OCI-LY3 (cell line): Measurements from ENCODE around the gene RAB27B.

Experiments used
- H2AFZ ChIP-seq: fragments of 200-600, 300-600 bp; shearing (Covaris generic); 2 replicates; pipeline ENCODE4 v1.6.0; 2014; ENCODE audit warnings: antibody characterized with exemption, low read depth, low read length
- H3K27ac ChIP-seq: fragments of 200-600, 300-600 bp; sonication (generic); 2 replicates; pipeline ENCODE4 v1.5.1; 2014; ENCODE audit warnings: mild to moderate bottlenecking, low read length, moderate library complexity, mixed read lengths
- H3K27me3 ChIP-seq: fragments of 200-600, 300-600 bp; sonication (generic); 2 replicates; pipeline ENCODE4 v1.6.1; 2014; ENCODE audit warnings: low read depth, low read length, mixed read lengths
- H3K36me3 ChIP-seq: fragments of 200-600, 300-600 bp; sonication (generic); replicated peaks from 2 replicates; pipeline ENCODE3; 2014; ENCODE audit warnings: low read depth, low read length, mixed read lengths
- H3K4me1 ChIP-seq: fragments of 300-600, 200-600 bp; sonication (generic); 2 replicates; pipeline ENCODE4 v1.6.1; 2014; ENCODE audit warnings: low read length, mixed read lengths
- H3K4me2 ChIP-seq: fragments of 200-600, 300-600 bp; sonication (generic); 2 replicates; pipeline ENCODE4 v1.6.1; 2014; ENCODE audit warnings: low read length, mixed read lengths
- H3K4me3 ChIP-seq: fragments of 300-600, 200-600 bp; sonication (generic); 2 replicates; pipeline ENCODE4 v1.5.1; 2014; ENCODE audit warnings: antibody characterized with exemption, mild to moderate bottlenecking, low read length, moderate library complexity
- H3K79me2 ChIP-seq: fragments of 300-600, 200-600 bp; shearing (Covaris generic); 2 replicates; pipeline ENCODE4 v1.6.1; 2014; ENCODE audit warnings: mild to moderate bottlenecking, low read length, mixed read lengths
- H3K9ac ChIP-seq: fragments of 300-600, 200-600 bp; shearing (Covaris generic); 2 replicates; pipeline ENCODE4 v1.6.0; 2014; ENCODE audit warnings: mild to moderate bottlenecking, low read length, moderate library complexity
- H3K9me3 ChIP-seq: fragments of 200-600, 300-600 bp; shearing (Covaris generic); 2 replicates; pipeline ENCODE4 v1.6.1; 2014; ENCODE audit warnings: low read length, mixed read lengths; ENCODE audit not compliant: insufficient read depth
- H4K20me1 ChIP-seq: fragments of 200-600, 300-600 bp; sonication (generic); 2 replicates; pipeline ENCODE4 v1.6.1; 2016; ENCODE audit warnings: low read length, mixed read lengths; ENCODE audit not compliant: insufficient read depth
- EZH2phosphoT487 ChIP-seq: fragments of 200-600 bp; shearing (Covaris generic); IDR thresholded peaks from 2 replicates; pipeline ENCODE4 v1.6.1; 2018; ENCODE audit warnings: antibody characterized with exemption, mixed run types, low read depth
- TF ChIP-seq, protein P1 (sequence below): fragments of 200-600, 300-600 bp; sonication (generic); IDR thresholded peaks from 2 replicates; pipeline ENCODE4 v1.5.1; 2014; ENCODE audit warnings: antibody characterized with exemption, low read length, low read depth

Gene RAB27B

DNA sequence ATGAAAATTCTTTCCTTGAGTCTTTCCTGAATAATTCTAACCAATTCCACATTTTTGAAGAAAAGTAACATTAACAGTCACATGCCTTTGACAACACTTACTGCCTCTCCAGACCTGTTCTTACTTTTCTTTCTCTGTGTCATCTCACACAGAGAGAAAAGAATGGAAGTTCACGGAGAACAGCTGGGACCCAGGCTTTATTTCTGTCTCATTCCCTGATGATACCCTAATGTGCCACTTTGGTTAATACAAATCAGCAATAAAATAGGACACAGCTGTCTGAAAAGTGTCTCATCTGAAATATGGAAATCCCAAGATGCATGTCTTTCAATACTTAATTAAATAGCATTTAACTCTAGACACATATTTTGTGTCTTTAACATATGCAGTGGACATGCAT, 42.1 kb upstream of the RAB27B start:
- TF ChIP-seq, protein P1, sequence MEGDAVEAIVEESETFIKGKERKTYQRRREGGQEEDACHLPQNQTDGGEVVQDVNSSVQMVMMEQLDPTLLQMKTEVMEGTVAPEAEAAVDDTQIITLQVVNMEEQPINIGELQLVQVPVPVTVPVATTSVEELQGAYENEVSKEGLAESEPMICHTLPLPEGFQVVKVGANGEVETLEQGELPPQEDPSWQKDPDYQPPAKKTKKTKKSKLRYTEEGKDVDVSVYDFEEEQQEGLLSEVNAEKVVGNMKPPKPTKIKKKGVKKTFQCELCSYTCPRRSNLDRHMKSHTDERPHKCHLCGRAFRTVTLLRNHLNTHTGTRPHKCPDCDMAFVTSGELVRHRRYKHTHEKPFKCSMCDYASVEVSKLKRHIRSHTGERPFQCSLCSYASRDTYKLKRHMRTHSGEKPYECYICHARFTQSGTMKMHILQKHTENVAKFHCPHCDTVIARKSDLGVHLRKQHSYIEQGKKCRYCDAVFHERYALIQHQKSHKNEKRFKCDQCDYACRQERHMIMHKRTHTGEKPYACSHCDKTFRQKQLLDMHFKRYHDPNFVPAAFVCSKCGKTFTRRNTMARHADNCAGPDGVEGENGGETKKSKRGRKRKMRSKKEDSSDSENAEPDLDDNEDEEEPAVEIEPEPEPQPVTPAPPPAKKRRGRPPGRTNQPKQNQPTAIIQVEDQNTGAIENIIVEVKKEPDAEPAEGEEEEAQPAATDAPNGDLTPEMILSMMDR = no peak
- no peak for TF ChIP-seq EZH2phosphoT487
- Histone ChIP-seq H2AFZ (no peak overlapping the region), H4K20me1 (no peaks in the 10 kb centered on the region), H3K4me3 (no peak overlapping the region), H3K9me3 (no peaks in the 10 kb centered on the region), H3K4me2 (no peak overlapping the region), H3K27me3 (no peaks in the 10 kb centered on the region), H3K4me1 (peaks cover 3% of the 10 kb centered on the region; the same call in 1 of the 2 replicates), H3K27ac (no peak overlapping the region), H3K36me3 (no peaks in the 10 kb centered on the region), H3K9ac (no peak overlapping the region), H3K79me2 (no peaks in the 10 kb centered on the region)

DNA sequence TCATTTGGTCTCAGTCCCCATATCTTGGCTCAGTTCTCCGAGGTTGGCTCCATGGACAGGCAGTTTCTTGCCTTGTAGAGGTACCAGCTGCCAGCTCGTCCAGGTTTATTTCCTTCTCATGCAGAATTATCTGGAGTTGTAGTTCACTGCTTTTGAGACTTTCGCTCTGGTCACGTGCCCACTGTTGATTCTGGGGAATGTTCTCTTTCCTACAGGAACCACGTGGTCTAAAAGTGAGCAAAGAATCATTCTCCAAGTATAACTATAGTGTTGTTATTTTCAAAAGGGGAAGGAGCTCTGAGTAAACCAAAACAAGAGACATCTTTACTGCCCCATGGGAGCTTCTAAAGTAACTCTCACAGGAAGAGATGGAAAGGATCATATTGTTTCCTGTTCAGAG, 41.2 kb upstream of the RAB27B start:
- no peaks in the 10 kb centered on the region for H4K20me1 ChIP-seq
- no peak overlapping the region for H3K9ac ChIP-seq

DNA sequence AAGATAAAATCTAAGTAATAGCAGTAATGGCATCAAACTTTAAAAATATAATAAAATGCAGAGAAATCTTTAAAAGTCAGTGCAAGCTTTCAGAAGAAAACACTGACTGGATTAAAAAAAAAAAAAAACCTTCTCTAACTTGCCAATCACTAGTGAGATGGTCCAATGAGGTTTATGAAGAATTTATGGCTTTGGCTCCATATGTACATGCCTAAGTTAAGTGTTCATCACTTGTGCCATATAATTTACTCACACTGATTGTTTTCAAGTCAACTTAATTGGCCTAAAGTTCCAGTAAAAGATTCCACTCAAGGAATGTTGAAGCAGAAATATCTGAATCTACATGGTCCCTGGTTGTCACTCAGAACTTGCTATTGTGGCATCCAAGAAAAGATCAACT, 40.7 kb upstream of the RAB27B start:
- H3K79me2 ChIP-seq = no peaks in the 10 kb centered on the region
- H4K20me1 ChIP-seq = no peaks in the 10 kb centered on the region
- H3K27ac ChIP-seq = no peak overlapping the region
- no peak overlapping the region for H3K4me3 ChIP-seq
- H3K9ac ChIP-seq = no peak overlapping the region
- H3K4me2 ChIP-seq = no peak overlapping the region
- H2AFZ ChIP-seq = no peak overlapping the region
- TF ChIP-seq, protein P1 = no peak
- TF ChIP-seq EZH2phosphoT487 = no peak
- H3K4me1 ChIP-seq = peaks cover 3% of the 10 kb centered on the region; the same call in 1 of the 2 replicates
- no peaks in the 10 kb centered on the region for H3K27me3 ChIP-seq
- H3K9me3 ChIP-seq = no peaks in the 10 kb centered on the region
- no peaks in the 10 kb centered on the region for H3K36me3 ChIP-seq

More for the DNA sequence above, 41.2 kb upstream of the RAB27B start:
- Histone ChIP-seq H3K36me3 (no peaks in the 10 kb centered on the region), H3K79me2 (no peaks in the 10 kb centered on the region), H3K9me3 (no peaks in the 10 kb centered on the region), H3K4me3 (no peak overlapping the region), H3K27me3 (no peaks in the 10 kb centered on the region), H3K4me1 (peaks cover 3% of the 10 kb centered on the region; the same call in 1 of the 2 replicates), H3K27ac (no peak overlapping the region), H3K4me2 (no peak overlapping the region), H2AFZ (no peak overlapping the region)
- TF ChIP-seq EZH2phosphoT487 = no peak
- TF ChIP-seq, protein P1 = no peak

DNA sequence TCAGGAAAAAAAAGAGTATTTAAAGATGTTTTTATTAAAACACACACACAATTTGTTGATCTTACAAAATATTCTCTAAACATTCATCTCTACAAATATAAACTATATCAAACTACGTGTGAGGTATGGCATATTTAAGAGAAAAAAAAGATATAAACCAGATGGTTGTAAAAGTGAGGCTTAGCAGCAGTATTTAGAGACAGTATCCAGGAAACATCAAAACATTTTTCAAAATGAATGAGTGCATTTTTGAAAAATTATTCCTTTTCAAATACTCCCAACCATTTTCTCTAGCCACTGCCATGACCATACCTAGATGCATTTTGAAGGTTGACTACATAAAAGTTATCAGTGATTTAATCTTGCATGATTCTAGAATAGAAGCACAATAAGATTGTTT, 38.2 kb upstream of the RAB27B start:
- no peak for TF ChIP-seq EZH2phosphoT487
- TF ChIP-seq, protein P1 = no peak
- Histone ChIP-seq H2AFZ (no peak overlapping the region), H3K4me3 (no peak overlapping the region), H4K20me1 (no peaks in the 10 kb centered on the region), H3K4me2 (no peak overlapping the region), H3K36me3 (no peaks in the 10 kb centered on the region), H3K9me3 (no peaks in the 10 kb centered on the region), H3K27ac (no peak overlapping the region), H3K9ac (no peak overlapping the region), H3K27me3 (no peaks in the 10 kb centered on the region), H3K79me2 (no peaks in the 10 kb centered on the region), H3K4me1 (peaks cover 8% of the 10 kb centered on the region)
